Panc1 (cell line): ENCODE results near the gene SLC9A8.

Source experiments
- CTCF ChIP-seq: fragments of 450-650 bp; IDR thresholded peaks from 2 replicates; pipeline ENCODE4 v1.5.1; 2017; ENCODE audit warnings: mild to moderate bottlenecking
- POLR2AphosphoS5 ChIP-seq: IDR thresholded peaks from 2 replicates; pipeline ENCODE4 v1.6.1; 2012; ENCODE audit warnings: mild to moderate bottlenecking, low read depth, low read length, moderate library complexity
- TF ChIP-seq, protein P1 (sequence below), 2 experiments: IDR thresholded peaks; 2 replicates each; pipeline ENCODE4 v1.6.1; 2011 to 2012; ENCODE audit warnings: low read depth in 2 of 2, control low read depth in 1 of 2, low read length in 1 of 2, mild to moderate bottlenecking in 1 of 2, moderate library complexity in 1 of 2; ENCODE audit not compliant: insufficient read depth in 1 of 2

DNA sequence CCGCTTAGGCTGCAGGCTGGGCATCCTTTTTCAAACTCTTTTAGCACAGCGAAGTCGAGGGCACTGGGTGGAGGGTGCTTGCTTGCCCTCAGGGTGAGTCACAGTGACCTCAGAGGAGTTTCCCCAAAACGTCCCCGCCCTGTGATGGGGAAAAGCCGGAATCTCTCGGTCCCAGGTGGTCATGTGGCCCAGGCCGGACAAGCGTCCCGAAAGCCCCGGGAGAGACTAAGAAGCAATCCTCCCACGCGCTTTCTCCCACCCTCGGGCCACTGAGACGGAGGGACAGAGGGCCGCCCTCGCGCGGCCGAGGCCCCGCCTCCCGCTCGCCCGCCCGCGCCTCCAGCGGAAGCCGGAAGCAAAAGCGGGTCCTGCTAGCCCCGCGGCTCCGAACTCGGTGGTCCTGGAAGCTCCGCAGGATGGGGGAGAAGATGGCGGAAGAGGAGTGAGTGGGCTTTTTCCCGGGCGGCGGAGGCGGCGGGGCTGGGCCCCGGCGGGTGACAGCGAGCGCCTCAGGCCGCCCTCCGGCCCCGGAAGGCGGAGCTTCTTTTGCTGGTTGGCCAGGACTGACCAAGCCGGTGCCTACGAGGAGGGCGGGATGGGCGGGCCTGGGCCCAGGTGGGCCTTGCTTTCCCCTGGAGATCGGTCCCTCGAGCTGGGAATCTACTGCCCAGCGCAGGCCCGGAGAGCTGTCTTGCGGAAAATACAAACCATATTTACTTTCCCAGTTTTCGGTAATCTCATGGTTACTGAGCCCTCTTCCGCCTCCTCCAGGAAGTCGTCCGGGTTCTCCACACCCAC is at the start of gene SLC9A8:
- TF ChIP-seq POLR2AphosphoS5 (peak; percentile 72), CTCF (peak; percentile 44; the same call in 1 of the 2 replicates)
- TF ChIP-seq, protein P1, sequence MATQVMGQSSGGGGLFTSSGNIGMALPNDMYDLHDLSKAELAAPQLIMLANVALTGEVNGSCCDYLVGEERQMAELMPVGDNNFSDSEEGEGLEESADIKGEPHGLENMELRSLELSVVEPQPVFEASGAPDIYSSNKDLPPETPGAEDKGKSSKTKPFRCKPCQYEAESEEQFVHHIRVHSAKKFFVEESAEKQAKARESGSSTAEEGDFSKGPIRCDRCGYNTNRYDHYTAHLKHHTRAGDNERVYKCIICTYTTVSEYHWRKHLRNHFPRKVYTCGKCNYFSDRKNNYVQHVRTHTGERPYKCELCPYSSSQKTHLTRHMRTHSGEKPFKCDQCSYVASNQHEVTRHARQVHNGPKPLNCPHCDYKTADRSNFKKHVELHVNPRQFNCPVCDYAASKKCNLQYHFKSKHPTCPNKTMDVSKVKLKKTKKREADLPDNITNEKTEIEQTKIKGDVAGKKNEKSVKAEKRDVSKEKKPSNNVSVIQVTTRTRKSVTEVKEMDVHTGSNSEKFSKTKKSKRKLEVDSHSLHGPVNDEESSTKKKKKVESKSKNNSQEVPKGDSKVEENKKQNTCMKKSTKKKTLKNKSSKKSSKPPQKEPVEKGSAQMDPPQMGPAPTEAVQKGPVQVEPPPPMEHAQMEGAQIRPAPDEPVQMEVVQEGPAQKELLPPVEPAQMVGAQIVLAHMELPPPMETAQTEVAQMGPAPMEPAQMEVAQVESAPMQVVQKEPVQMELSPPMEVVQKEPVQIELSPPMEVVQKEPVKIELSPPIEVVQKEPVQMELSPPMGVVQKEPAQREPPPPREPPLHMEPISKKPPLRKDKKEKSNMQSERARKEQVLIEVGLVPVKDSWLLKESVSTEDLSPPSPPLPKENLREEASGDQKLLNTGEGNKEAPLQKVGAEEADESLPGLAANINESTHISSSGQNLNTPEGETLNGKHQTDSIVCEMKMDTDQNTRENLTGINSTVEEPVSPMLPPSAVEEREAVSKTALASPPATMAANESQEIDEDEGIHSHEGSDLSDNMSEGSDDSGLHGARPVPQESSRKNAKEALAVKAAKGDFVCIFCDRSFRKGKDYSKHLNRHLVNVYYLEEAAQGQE (IDR thresholded peaks at IDR 0.05; ENCODE audit: insufficient read depth in 1 of 2, low read depth in 2 of 2, low read length in 1 of 2): no peak
